NCI-H524 (cell line): ENCODE results near the gene SLC2A6.

Experiments
- DNase-seq, 2 experiments: peaks; one replicate each; lab custom pipeline; 2025; lab: John Stamatoyannopoulos, UW

The SLC2A6 gene

DNA sequence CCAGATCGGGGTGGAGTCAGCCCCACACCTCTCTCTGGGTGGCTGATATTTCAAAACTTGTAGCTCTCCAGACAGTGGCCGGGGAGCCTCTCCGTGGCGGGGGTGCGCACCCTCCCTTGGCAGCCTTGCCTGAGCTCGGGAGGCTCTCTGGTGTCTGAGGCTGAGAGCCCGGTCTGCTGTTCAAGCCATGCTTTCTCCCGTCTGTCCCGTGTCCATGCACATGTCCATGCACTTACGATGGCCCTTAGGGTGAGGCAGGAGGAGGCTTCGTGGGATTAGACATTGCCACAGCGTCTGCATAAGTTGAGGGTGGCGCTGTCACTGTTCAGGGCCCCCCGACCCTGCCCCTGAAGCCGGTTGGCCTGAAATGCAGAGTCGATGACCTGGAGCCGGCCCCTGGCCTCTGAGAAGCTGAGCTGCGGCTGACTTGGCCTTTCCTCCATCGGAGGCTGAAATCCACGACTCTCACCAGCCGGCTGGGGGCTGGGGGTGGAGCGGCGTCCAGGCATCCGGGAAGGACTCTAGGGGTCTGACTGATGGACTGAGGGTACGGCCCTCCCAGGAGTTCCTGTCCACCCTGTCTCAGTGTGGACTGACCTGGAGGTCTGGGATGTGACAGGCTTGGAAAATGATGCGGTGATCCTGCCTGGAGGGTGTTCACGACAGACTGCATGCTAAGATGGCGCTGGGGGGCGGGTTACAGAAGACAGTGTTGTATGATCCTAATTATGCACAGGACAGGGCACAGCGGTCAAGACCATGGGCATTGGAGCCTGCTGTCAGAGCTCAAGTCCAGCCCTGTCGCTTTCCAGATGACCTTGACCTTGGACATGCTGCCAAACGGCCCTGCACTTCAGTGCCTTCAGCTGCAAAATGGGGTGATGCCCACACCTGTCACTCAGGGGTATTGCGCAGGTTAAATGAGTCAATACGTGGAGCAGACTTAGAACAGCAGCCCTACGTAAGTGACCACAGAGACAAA is 18.3 kb upstream of the SLC2A6 start:
- no peak for DNase-seq

DNA sequence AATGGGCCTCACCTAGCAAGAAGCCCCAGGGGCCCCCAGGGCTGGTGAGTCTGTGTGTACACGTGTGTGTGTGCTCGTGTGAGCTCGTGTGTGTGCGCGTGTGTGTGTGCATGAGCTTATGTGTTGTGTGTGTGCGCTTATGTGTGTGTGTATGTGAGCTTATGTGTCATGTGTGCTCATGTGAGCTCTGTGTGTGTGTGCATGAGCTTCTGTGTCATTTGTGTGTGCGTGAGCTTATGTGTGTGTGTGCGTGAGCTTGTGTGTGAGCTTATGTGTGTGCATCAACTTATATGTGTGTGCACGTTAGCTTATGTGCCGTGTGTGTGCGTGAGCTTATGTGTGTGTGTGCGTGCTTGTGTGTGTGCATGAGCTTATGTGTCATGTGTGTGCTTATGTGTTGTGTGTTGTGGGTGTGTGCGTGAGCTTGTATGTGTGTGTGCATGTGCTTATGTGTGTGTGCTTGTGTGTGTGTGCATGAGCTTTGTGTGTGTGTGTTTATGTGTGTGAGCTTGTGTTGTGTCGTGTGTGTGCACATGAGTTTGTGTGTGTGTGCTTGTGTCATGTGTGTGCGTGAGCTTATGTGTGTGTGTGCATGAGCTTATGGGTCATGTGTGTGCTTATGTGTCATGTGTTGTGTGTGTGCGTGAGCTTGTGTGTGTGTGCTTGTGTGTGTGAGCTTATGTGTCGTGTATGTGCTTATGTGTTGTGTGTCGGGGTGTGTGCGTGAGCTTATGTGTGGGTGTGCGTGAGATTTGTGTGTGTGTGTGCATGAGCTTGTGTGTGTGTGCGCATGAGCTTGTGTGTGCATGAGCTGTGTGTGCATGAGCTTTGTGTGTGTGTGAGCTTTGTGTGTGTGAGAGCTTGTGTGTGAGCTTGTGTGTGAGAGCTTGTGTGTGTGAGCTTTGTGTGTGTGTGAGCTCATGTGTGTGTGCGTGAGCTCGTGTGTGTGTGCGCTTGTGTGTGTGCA is 16.7 kb upstream of the SLC2A6 start:
- DNase-seq: no peak

DNA sequence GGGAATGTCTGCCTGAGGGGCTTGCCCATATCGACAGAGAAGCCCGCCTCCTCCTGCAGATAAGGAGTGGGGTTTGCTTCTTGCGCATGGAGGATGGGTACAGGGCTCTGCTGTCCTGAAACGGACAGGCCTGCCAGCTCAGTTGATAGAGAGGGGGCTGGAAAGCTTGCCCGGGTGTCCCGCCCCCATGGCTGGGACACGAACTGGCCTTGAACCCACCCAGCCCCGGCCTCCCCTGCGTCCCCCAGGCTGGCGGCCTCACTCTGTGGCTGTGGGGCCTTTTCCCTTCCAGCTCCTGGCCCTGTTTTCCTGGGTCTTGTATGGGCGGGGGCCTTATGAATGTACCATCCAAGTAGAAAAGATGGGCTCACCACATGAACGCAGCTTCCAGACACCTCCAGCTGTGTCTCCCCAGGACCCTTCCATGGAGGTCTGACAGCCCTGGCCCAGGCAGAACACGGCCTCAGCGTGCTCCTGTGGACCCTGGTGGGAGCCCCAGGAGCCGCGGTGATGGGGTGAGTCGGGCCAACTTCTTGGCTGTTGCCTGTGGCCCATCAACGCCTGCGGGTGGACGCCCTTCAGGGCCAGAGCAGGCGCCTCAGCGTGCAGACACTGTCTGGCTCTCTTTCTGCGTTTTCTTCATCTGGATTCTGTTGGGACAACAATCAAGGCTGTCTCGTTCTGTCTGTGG is 15.9 kb upstream of the SLC2A6 start:
- no peak for DNase-seq

DNA sequence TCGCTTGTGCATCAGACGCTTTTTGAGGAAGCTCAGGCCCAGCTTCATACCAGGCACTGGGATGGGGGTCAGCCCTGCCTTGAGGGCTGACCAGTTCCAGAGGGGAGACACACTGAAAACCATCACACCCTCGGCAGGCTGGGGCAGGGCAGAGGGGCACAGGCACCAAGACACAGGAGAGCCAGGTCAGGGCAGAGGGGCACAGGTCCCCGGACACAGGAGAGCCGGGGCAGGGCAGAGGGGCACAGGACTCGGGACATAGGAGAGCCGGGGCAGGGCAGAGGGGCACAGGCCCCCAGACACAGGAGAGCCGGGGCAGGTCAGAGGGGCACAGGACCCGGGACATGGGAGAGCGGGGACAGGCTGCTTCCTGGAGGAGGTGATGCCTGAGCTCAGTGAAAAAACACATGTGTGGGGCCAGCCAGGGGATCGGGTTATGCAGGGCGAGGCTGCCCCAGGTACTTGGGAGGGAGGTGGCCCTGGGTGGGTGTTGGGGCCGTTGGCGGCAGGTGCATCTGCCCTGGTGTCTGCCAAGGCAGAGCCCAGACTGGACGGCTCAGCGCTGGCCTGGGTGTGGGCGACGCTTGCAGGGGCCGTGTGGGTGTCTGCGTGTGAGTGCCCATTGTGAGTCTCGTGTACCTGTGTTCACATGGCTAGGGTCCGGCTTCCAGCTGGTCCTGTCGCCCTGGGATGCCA is 15.1 kb upstream of the SLC2A6 start:
- DNase-seq: no peak

DNA sequence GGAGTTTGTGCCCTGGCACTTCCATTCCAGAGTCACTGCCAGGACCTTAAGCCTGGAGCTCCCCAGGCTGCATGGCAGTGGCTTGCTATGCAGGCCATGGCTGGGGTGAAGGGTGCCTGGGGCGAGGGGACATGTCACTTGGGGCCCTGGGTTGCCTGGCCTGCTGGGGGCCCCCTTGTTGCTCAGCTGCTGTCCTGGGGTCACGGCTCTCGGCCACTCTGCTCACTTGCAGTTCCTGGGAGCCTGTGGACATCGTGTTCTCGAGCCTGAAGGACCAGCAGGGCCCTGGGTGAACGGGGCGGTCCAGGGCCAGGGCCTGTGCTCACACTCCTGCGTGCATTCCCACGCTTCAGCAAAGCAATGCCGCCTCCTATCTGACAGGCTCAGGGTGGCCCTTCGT is 14.5 kb upstream of the SLC2A6 start:
- no peak for DNase-seq

DNA sequence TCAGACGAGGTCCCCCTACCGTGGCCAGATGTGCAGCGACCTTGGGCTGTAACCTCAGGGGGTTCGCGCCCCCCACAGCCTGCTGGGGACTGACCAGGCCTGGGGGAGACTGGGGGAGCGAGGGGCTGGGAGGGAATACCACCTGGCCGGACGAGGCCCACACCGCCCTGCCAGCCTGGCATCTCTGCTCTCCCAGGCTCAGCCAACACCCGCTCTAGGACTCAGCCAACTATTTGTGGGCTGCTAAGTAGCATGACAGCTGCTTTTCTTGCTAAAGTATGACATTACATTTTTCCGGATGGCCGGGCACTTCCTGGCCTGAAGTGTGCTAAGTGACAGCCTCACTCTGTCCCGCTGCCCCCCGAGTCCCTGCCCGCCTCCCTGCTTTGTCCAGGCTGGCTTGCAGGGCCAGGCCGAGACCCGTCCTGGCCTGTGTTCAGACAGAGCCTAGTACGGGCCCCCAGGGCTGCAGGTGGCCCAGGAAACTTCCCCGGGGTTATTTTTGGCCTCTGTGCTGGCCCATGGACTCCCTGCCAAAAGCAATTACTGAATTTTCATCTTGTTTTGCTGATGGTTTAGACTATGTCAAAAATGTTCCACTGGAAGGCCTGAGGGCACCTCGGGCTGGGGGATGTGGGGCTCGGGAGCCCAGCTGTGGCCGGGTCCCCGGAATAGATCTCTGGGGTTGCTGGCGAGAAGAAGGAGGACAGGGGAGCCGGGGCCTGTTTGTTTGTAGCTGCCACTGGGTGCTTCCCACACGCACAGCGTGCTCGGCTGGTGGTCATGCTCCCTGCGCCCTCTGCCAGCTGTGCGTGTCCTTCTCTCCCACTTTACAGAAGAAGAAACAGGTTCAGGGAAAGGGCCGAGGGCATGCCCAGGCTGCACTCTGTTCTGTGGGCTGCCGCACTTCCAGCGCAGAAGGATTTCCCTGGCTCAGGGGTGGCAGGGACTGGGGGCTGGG is 13.4 kb upstream of the SLC2A6 start:
- peak in 1 of 2 experiments; percentile 36 for DNase-seq

DNA sequence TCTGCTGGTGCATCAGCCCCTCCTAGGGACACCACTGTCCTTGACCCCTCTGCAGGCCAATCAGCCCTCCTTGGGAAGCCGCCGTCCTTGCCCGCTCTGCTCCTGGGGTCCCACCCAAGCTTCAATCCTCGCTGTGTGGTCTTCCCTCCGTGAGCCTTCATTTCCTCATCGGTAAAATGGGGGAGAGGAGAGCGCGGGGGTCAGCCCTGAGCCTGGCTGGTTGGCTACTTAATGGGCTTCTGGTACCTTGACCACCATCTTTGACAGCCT is 12.7 kb upstream of the SLC2A6 start:
- no peak for DNase-seq

DNA sequence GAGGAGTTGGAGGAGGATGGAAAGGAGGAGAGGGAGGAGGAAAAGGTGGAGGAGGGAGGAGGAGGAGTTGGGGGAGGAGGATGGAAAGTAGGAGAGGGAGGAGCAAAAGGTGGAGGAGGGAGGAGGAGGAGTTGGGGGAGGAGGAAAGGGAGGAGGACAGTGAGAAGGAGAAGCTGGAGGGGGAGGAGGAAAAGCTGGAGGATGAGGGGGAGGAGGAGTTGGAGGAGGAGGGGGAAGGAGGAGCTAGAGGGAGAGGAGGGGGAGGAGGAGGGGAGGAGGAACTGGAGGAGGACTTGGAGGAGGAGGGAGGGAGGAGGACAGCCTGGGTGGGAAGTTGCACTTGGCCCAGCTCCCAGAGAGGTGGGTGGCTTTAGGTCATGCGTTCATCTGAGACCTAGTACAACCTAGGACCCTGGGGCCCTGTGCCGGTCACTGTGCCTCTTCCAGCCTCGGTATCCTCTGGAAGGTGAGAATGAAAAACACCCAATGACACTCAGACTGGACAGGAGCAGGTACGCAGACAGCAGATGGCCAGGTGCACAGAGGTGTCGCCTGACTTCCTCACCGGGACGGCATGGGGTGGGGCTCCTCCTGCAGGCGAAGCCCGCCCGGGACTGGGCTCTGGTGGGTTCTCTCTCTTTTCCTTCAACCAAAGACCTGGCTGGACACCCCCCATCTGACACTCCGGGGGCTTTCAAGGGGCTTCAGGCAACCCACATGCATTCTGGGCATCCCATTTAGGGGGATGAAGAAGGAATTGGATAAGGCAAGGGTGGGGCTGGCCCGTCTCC is 12.2 kb upstream of the SLC2A6 start:
- DNase-seq: no peak

DNA sequence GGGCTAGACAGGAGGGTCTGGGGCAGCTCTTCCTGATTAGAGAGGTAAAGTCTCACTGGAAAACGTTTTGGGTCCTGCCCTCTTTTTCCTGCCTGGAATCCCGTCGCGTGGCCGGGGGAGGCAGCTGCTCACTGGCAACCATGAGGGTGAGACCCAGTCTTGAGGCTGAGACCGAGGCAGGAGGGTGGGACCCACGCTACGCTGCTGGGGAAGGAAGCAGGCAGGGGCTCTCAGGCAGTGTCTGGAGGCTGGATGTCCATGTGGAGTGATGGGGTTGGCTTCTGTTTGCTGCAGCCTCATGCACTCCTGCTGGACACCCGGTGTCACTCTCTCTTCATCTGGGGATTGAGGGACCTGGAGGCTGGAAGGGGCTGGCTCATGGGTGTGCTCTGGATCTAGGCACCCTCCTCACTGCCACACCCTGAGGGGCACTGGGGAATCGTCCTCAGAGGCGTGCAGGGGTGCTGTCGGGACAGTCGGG is 11.3 kb upstream of the SLC2A6 start:
- peak in 1 of 2 experiments; percentile 23 for DNase-seq

DNA sequence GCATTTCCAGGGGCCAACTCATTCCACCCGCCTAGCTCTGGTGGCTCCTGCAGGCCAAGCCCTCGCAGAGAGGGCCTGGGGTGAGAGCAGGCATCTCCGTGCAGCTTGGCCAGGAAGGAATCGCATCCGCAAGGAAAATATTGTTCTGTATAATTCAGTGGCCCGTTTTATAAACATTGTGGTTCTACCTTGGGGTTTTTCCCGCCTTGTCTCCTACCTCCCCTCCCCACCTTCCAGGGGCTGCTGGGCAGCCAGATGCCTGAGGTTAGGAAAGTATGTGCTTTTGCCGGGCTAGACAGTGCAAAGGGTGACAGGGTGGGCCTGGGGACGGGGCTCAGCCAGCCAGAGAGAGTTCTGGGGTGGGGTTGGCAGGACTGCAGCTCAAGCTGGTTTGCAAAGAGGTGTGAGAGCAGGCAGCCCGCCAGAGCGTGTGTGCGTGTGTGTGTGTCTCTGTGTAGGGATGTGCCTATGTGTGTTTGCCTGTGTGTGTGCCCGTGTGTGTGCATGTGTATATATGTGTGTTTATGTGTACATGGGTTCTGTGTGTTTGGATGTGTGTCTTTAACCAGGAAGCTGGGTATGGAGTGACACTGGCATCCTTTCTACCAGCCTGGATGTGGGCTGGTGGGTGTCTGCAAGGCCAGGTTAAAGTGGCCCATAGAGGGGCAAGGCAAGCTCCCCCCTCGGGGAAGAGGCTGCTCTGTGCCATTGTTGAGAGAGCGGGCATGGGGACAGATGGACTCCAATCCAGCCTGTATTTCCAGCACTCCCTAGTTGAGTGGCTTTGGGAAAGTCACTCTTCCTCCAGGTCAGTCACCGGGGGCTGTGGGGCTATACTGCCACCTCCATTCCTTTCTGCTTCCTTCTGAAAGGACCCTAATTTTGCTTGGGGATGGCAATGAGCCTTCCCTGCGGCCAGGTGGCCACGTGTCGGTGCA is 10.6 kb upstream of the SLC2A6 start:
- no peak for DNase-seq

DNA sequence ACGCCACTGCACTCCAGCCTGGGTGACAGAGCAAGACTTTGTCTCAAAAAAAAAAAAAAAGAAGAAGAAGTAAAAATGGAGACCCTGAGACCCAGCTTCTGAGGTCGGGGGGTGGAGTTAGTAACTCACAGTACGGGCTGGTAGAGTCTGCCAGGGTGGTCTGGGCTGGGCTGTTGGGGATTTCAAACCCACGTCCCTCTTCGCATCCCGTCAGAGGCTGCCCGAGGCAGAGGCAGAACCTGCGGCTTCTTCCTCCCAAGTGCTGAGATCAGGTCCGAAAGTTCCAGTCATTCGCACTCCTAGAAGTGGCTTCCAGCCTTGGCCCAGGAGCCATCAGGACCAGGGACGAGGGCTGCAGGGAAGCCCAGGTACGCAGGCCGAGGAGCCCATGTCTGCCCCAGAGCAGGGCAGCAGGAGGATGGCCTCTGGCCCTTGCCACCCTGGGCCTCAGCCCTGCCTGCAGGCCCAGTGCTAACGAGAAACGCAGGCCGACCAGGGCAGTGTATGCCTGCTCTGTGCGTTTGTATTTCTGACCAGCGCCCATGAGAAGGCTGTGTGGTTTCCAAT is 9.9 kb upstream of the SLC2A6 start:
- no peak for DNase-seq

DNA sequence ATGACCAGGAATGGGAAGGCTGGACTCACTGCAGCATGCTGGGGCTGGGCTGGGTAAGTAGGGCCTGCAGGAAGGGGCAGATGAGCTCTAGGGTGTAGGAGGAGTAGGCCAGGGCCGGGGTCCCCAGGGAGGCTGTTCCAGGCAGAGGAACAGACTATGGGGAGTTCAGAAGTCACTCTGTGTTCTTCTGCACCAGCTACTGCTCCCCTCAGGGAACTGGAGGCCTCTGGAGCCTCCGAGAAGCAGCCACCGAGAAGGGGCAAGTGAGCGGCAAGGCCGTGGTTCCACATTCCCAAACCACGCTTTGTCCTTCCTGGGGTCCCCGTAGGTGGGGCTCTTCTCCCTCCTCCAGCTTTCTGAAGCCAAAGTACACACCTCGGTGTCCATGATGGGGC is 8.4 kb upstream of the SLC2A6 start:
- DNase-seq: no peak

DNA sequence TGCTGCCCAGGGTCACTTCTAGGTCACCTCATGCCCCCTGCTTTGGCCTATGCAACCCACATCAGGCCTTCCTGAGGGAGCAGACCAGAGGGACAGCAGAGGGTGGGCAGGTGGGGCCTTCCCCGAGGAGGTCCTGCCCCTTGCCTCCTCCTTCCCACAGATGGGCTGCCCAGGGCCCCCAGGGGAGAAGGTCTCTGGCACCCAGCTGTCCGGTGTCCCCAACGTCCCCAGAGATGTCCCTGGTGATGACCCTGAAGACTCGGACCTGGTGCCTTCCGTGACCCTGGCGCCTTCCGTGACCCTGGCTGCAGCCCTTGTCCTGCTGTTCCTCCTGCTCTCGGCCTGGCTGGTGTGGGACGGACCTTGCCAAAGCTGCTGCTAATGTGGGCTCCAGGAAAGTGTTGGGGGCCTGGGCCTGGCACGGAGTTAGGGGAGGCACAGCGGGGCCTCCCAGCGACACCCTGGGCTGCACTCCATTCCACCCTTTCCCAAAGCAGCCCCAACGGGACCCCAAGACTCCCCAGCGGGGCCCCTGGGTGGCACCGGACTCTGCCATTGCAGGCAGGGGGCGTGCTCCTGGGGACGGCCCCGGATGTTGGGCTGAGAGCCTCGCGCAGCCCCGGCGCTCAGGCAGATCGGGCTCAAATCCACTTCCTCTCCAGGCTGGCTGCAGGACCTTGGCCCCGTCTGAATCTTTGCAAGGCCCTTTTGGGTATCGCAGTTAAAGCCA is 6.8 kb upstream of the SLC2A6 start:
- DNase-seq: no peak

DNA sequence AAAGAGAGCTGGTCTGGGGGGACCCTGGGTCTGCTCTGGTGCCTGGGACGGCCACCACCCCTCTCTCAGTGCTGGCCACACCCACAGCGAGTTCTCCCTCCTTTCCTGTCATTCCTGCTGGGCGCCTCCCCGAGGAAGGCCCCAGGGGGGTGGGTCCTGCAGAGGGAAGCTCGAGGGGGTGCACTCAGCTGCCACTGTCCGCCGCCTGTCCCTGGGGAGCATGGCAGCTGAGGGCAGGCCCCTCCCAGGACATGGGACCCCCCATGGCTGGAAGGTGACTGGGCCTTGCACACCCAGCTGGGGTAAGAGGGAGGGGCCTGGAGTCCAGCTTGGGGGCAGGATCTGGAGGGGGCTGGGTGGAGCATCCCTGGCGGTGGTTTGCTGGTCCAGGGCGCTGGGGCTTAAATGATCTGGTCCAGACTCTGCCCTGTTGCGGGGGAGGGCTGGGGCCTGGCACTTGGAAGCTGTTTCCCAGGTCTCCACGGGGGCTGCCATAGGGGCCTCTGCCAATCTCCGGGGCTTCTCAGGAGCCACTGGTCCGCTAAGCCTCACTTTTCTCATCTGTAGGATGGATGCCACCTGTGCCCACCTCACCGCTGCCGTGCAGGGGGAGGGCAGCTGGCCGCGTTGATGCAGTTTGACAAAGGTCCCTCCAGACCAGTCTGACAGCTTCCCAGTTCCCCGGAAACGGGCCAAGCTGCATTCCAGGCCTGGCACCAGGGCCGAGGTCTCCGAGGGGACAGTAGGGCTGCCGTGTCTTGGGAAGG is 6.0 kb upstream of the SLC2A6 start:
- DNase-seq: no peak

DNA sequence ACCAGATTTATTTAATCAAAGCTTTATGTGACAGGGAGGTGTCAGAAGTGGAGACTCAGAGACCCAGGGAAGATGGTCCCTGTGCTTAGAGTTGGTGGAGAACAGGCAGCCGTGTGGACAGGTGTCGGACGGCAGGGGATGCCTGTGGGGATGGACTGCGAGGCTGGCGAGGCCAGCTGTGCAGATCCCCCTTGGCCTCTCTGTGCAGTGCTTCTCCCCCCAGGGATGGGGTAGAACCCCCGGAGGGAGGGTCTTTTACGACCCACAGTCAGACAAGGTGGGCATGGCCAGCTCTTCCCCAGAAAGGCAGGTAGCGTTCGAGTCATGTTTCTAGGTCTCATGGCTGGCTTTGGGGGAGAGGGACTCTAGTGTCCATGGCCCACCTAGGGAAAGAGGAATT is 4.7 kb upstream of the SLC2A6 start:
- no peak for DNase-seq

DNA sequence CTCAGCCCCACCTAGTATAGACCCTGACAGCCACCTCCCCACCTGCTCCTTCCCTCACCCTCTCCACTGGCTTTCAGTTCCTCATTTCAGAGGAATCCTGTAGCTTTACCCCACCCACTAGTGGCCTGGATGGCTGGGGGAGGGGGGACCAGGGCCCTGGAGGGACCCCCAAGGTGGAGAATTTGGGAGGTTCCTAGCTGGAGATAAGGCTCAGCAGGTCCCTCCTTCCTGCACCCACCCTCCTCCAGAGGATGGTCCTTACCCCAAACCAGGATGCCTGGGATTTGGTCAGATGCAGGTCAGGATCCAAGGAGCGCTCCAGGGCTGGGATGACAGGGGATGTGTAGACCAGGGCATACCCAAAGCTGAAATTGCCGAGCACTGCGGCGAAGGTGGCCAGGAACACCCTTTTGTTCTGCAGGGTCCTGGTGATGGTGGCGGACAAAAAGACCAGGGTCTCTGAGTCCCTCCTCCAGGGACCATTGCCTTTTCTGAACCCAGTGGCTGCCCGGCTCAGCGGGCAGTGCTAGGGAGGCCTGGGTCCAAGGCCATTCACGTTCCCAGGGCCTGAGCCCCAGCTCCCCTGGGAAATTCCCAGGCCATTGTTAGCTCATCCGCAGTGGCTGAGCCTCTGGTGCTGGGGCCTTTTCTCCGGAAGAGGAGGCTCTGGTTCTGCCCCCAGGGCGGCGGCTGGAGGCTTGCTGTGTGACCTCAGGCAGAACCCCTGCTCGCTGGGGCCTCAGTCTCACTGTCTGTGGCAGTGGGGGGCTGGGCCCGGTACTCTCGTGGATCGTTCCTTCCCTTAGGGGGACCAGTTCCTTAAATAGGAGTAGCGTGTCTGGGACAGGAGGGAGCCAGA is 678 bp downstream of the SLC2A6 start:
- DNase-seq: peak in 1 of 2 experiments; percentile 47
